GM12878 (cell line): Measurements from ENCODE around the gene VAMP3. TPM values are rescaled to one million over a fixed set of nuclear protein-coding genes. Genes with fewer than 3 reads are reported as not detected.

ENCODE experiments used
- ATAC-seq: fragments of 200-7000 bp; cut with Tn5 transposase; 3 replicates; pipeline ENCODE4 v1.9.1; 2020; ENCODE audit warnings: mild to moderate bottlenecking, moderate library complexity
- BruUV-seq: library from RNA; stranded (reverse); fragments of 400-500 nt; replicated peaks from 2 replicates; lab custom pipeline; 2021; lab: Mats Ljungman, UMichigan
- CTCF ChIA-PET: fragments of 300-600 bp; sonication (Branson Sonifier 250); formaldehyde crosslinking; extraction: SDS; loops from one replicate; lab custom pipeline; 2021; ENCODE audit warnings: inconsistent platforms; lab: Yijun Ruan, JAX
- POLR2A ChIA-PET: fragments of 350-600 bp; formaldehyde crosslinking; extraction: SDS; loops from one replicate; lab custom pipeline; 2021; ENCODE audit warnings: inconsistent platforms; lab: Charles Lee
- RAD21 ChIA-PET: fragments of 300-600 bp; sonication (Branson Sonifier 250); formaldehyde crosslinking; loops from one replicate; lab custom pipeline; 2023; ENCODE audit warnings: antibody characterized with exemption; ENCODE audit not compliant: unreplicated experiment; lab: Charles Lee
- SMC1A ChIA-PET: fragments of 300-600 bp; sonication (Branson Sonifier 250); formaldehyde crosslinking; loops from one replicate; lab custom pipeline; 2023; ENCODE audit not compliant: unreplicated experiment, uncharacterized antibody; lab: Charles Lee
- DNase-seq: peaks from one replicate; pipeline ENCODE4 v3.0.0-alpha.2; 2011; ENCODE audit warnings: low read depth, low spot score
- FAIRE-seq: peaks from 3 replicates; lab custom pipeline; 2011; peaks lifted over from hg19 to GRCh38; lab: Jason Lieb, UNC
- H2AFZ ChIP-seq: 2 replicates; pipeline ENCODE4 v1.6.0; 2011; ENCODE audit warnings: low read depth, low read length, control low read depth; ENCODE audit not compliant: control insufficient read depth
- H3K27ac ChIP-seq: 2 replicates; pipeline ENCODE4 v1.5.1; 2011; ENCODE audit warnings: control low read depth; ENCODE audit not compliant: control insufficient read depth, insufficient read depth
- H3K27me3 ChIP-seq, 2 experiments: replicated peaks in 1 of 2; 2 replicates each; pipeline versions ENCODE4 v1.6.0 to v1.6.1; 2011; ENCODE audit warnings: low read length in 1 of 2; ENCODE audit not compliant: control insufficient read depth in 2 of 2, insufficient read depth in 2 of 2
- H3K36me3 ChIP-seq, 2 experiments: 2 replicates each; pipeline ENCODE4 v1.5.1; 2011; ENCODE audit warnings: low read length in 1 of 2; ENCODE audit not compliant: control insufficient read depth in 2 of 2, insufficient read depth in 2 of 2
- H3K4me1 ChIP-seq: 2 replicates; pipeline ENCODE4 v1.6.1; 2011; ENCODE audit warnings: mild to moderate bottlenecking, low read length, moderate library complexity, mixed read lengths; ENCODE audit not compliant: control insufficient read depth, insufficient read depth
- H3K4me2 ChIP-seq: 2 replicates; pipeline ENCODE4 v1.6.0; 2011; ENCODE audit warnings: control low read depth; ENCODE audit not compliant: control insufficient read depth, insufficient read depth
- H3K4me3 ChIP-seq: fragments of 200-600 bp; sonication (generic); 2 replicates; pipeline ENCODE4 v1.5.1; 2016
- H3K79me2 ChIP-seq: 2 replicates; pipeline ENCODE4 v1.6.0; 2011; ENCODE audit warnings: low read length; ENCODE audit not compliant: control insufficient read depth, insufficient read depth
- H3K9ac ChIP-seq: 2 replicates; pipeline ENCODE4 v1.8.0; 2011; ENCODE audit warnings: low read length, control low read depth, mixed read lengths; ENCODE audit not compliant: control insufficient read depth, insufficient read depth
- H3K9me3 ChIP-seq: replicated peaks from 3 replicates; pipeline ENCODE4 v1.5.1; 2011; ENCODE audit warnings: mild to moderate bottlenecking, low read length; ENCODE audit not compliant: control insufficient read depth, insufficient read depth
- H4K20me1 ChIP-seq: 2 replicates; pipeline ENCODE4 v1.6.0; 2011; ENCODE audit not compliant: control insufficient read depth, insufficient read depth
- ATF7 ChIP-seq: fragments of 450-650 bp; IDR thresholded peaks from 2 replicates; pipeline ENCODE4 v1.6.1; 2016; ENCODE audit warnings: low read depth, mild to moderate bottlenecking
- BRCA1 ChIP-seq: IDR thresholded peaks from 2 replicates; pipeline ENCODE4 v1.6.1; 2011; ENCODE audit warnings: low read depth, low read length, improper control_type of control experiment
- CBX5 ChIP-seq: sonication (generic); IDR thresholded peaks from 2 replicates; pipeline ENCODE4 v1.6.1; 2016; ENCODE audit warnings: low read depth, moderate library complexity, mild to moderate bottlenecking, inconsistent platforms
- JUND ChIP-seq: IDR thresholded peaks from 2 replicates; pipeline ENCODE4 v1.6.1; 2012; ENCODE audit warnings: low read depth, mild to moderate bottlenecking, low read length, improper control_type of control experiment, moderate library complexity
- MTA2 ChIP-seq: fragments of 450-650 bp; IDR thresholded peaks from 2 replicates; pipeline ENCODE4 v1.6.1; 2016; ENCODE audit warnings: low read depth, mild to moderate bottlenecking, moderate library complexity
- MYB ChIP-seq: fragments of 150-350 bp; IDR thresholded peaks from 2 replicates; pipeline ENCODE4 v1.6.1; 2014; ENCODE audit warnings: mild to moderate bottlenecking, low read depth, low read length, borderline replicate concordance
- NFYA ChIP-seq: IDR thresholded peaks from 2 replicates; pipeline ENCODE4 v1.6.1; 2011; ENCODE audit warnings: low read depth, mild to moderate bottlenecking, low read length, improper control_type of control experiment, borderline replicate concordance
- PML ChIP-seq: IDR thresholded peaks from 2 replicates; pipeline ENCODE4 v1.6.1; 2012; ENCODE audit warnings: low read length, inconsistent platforms
- RFX5 ChIP-seq: IDR thresholded peaks from 2 replicates; pipeline ENCODE4 v1.6.1; 2011; ENCODE audit warnings: low read depth, low read length, improper control_type of control experiment
- RUNX3 ChIP-seq: IDR thresholded peaks from 2 replicates; pipeline ENCODE4 v1.6.1; 2012; ENCODE audit warnings: low read length, inconsistent platforms
- STAT3 ChIP-seq: IDR thresholded peaks from 2 replicates; pipeline ENCODE4 v1.6.1; 2011; ENCODE audit warnings: low read depth, low read length, improper control_type of control experiment
- TBL1XR1 ChIP-seq: IDR thresholded peaks from 2 replicates; pipeline ENCODE4 v1.6.1; 2012; ENCODE audit warnings: low read depth, low read length, improper control_type of control experiment
- YBX1 ChIP-seq: fragments of 450-650 bp; IDR thresholded peaks from 2 replicates; pipeline ENCODE4 v1.6.1; 2016; ENCODE audit warnings: antibody characterized with exemption
- WGBS: methylation state at CpG from one replicate; pipeline ENCODE4 v1.1.6; 2016; ENCODE audit warnings: low lambda C conversion rate; ENCODE audit not compliant: insufficient replicate concordance, insufficient coverage; ENCODE audit errors: missing lambda C conversion rate; 5-methylcytosine and 5-hydroxymethylcytosine counted together
- in situ Hi-C: fragments of 300-500 bp; cut with MboI; formaldehyde crosslinking; loops from 9 replicates; pipeline ENCODE4 v1.14.3; 2018; ENCODE audit warnings: mixed read lengths
- intact Hi-C: fragments of 100-400 bp; cut with micrococcal nuclease; formaldehyde crosslinking; loops from one replicate; pipeline ENCODE4 v1.14.2; 2022; ENCODE audit not compliant: unreplicated experiment
- polyA plus RNA-seq, 11 experiments: library from polyadenylated mRNA; depleted of rRNA in 4 of 11; unstranded in 6 of 11; stranded (reverse) in 5 of 11; fragments of >200 nt; fragmentation: Nextera tagmentation in 4 of 11; fragmentation: Illumina TruSeq in 1 of 11; extraction: Ambion mirVana in 4 of 11; extraction: Trizol in 1 of 11; gene quantifications; 1 replicate in 1 of 11; 2 replicates in 10 of 11; pipeline versions ENCODE4 v1.2.1 to v1.2.3, GENCODE V29; 2011 to 2016; ENCODE audit warnings: inconsistent platforms in 2 of 11, missing spikeins in 2 of 11, low read depth in 1 of 11
- total RNA-seq, 4 experiments: library from RNA; depleted of rRNA in 3 of 4; stranded (reverse); fragments of >200 nt in 3 of 4; fragmentation: Illumina TruSeq in 1 of 4; extraction: Trizol in 1 of 4; gene quantifications; 2 replicates each; pipeline versions ENCODE4 v1.2.1 to v1.2.3, GENCODE V29; 2013 to 2021
- TF ChIP-seq, protein P1 (sequence below): IDR thresholded peaks from 2 replicates; pipeline ENCODE4 v1.6.1; 2012; ENCODE audit warnings: low read depth, low read length, improper control_type of control experiment
- TF ChIP-seq, protein P2 (sequence below): fragments of 450-650 bp; IDR thresholded peaks from 2 replicates; pipeline ENCODE4 v1.6.1; 2014; ENCODE audit warnings: mild to moderate bottlenecking

The VAMP3 gene
- total and polyA plus RNA-seq, 10 of the 15 experiments (the other 5 are each of a cell fraction or from before 2014, with no cell fraction given): 4.8 to 24.9 (median 9.7) TPM

DNA sequence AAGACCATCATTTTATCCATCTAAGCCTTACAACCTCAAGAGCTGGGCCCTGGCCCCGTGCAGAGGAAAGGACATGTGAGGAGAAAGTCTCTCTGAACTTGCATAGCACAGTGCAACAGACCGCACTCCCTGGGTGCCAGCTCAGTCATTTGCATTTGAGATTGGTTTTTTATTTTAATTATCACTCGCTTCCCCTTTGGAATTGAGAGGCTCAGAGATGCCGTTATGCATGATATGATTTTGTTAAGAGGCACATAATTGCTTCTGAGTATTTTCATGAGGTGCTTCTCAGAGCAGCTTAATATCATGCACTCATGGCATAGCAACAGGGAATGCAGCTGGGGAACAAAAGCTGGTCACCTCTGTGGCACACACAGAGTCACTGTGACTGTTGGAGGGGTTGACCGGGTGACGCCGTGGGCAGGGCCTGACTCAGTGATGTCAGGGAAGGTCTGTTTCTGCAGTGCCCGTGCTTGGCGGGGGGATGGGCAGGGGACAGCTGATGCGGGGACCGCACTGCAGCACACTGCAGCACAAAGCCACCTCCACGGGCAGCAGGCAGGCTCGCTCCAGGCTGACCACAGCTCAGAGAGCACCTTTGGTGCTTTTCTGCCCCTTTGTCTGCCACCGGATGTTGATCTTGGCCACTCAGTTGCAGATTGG, 43.2 kb upstream of the VAMP3 start:
- BruUV-seq: no TSS peak
- 38% methylated on average over 14 of the region's 14 CpGs for WGBS
- ChIA-PET SMC1A (no interaction called here), CTCF (no interaction called here), POLR2A (no interaction called here), RAD21 (no interaction called here)
- no peak overlapping the region for H3K27ac ChIP-seq
- no peak for TF ChIP-seq JUND
- TF ChIP-seq RFX5: no peak
- no peak for TF ChIP-seq CBX5
- TF ChIP-seq PML: no peak
- TF ChIP-seq MTA2: no peak
- no peak for TF ChIP-seq MYB
- H3K4me3 ChIP-seq: no peak overlapping the region
- ATAC-seq (no peak), DNase-seq (no peak), FAIRE-seq (no peak)
- H3K36me3 ChIP-seq: no peaks in the 10 kb centered on the region
- no peaks in the 10 kb centered on the region for H3K4me1 ChIP-seq
- no peak overlapping the region for H3K9ac ChIP-seq
- in situ Hi-C loops (no loop called here), intact Hi-C loops (no loop called here)
- H3K4me2 ChIP-seq: no peak overlapping the region
- H3K79me2 ChIP-seq: no peaks in the 10 kb centered on the region
- H3K27me3 ChIP-seq: peaks cover 0 to 3% of the 10 kb centered on the region in 2 experiments; a peak in 3 of 4 replicates
- no peaks in the 10 kb centered on the region; the same call in 2 of the 3 replicates for H3K9me3 ChIP-seq
- no peaks in the 10 kb centered on the region for H4K20me1 ChIP-seq
- no peak overlapping the region for H2AFZ ChIP-seq

DNA sequence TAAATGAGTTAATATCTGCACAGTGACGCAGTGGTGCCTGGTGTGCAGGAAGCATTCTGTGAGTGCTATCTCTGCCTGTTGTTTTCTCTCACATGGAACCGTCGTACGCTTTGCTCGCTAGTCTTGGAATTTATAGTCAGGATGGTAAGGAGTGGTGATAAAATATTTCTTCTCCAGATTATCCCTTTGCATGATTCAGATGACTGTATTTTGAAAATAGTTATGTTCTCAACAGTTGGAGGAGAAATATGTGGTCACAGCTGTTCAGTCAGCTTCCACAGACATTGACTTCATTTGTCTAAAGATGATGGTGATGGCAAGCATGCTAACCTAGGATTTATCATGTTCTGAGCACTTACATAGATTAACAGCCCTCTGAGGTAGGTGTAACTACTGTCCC, 41.3 kb upstream of the VAMP3 start:
- no peaks in the 10 kb centered on the region for H3K36me3 ChIP-seq
- H3K27ac ChIP-seq: no peak overlapping the region
- RAD21 ChIA-PET: no interaction called here
- H3K4me2 ChIP-seq: no peak overlapping the region
- H3K4me1 ChIP-seq: no peaks in the 10 kb centered on the region
- SMC1A ChIA-PET: no interaction called here
- TF ChIP-seq TBL1XR1: no peak
- TF ChIP-seq RUNX3: no peak
- TF ChIP-seq NFYA: no peak
- TF ChIP-seq, protein P1, sequence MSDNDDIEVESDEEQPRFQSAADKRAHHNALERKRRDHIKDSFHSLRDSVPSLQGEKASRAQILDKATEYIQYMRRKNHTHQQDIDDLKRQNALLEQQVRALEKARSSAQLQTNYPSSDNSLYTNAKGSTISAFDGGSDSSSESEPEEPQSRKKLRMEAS: no peak
- TF ChIP-seq ATF7: no peak
- TF ChIP-seq YBX1: no peak
- TF ChIP-seq, protein P2, sequence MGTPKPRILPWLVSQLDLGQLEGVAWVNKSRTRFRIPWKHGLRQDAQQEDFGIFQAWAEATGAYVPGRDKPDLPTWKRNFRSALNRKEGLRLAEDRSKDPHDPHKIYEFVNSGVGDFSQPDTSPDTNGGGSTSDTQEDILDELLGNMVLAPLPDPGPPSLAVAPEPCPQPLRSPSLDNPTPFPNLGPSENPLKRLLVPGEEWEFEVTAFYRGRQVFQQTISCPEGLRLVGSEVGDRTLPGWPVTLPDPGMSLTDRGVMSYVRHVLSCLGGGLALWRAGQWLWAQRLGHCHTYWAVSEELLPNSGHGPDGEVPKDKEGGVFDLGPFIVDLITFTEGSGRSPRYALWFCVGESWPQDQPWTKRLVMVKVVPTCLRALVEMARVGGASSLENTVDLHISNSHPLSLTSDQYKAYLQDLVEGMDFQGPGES: no peak
- TF ChIP-seq BRCA1: no peak
- TF ChIP-seq STAT3: no peak
- no peaks in the 10 kb centered on the region; the same call in 2 of the 3 replicates for H3K9me3 ChIP-seq
- POLR2A ChIA-PET: no interaction called here
- intact Hi-C loops (no loop called here), in situ Hi-C loops (no loop called here)
- peaks cover 0 to 3% of the 10 kb centered on the region in 2 experiments; a peak in 3 of 4 replicates for H3K27me3 ChIP-seq
- WGBS: 92% methylated on average over 5 of the region's 5 CpGs
- FAIRE-seq (no peak), ATAC-seq (no peak), DNase-seq (no peak)
- no peaks in the 10 kb centered on the region for H4K20me1 ChIP-seq
- H2AFZ ChIP-seq: no peak overlapping the region
- no peak overlapping the region for H3K9ac ChIP-seq
- no TSS peak for BruUV-seq
- H3K79me2 ChIP-seq: no peaks in the 10 kb centered on the region
- no peak overlapping the region for H3K4me3 ChIP-seq
- CTCF ChIA-PET: interaction anchor here (1.2 kb wide), 1 partner anchor 23 kb away, joined by 3 read pairs; no protein-coding TSS in a partner anchor
